Lower lobe of right lung (tissue), 2 donors: ENCODE data around the gene CYP26B1. TPM values are rescaled to one million over a fixed set of nuclear protein-coding genes. Genes with fewer than 3 reads are reported as not detected.
A peak's percentile ranks its signal among the peaks of the same experiment; 100 is the strongest.

ENCODE experiments used
- ATAC-seq, 2 donors: fragments of 200-7000 bp; cut with Tn5 transposase; one replicate each; pipeline ENCODE4 v1.9.1; 2020 to 2022; ENCODE audit warnings: mild to moderate bottlenecking in 2 of 2, moderate library complexity in 2 of 2
- DNase-seq: peaks from one replicate; pipeline ENCODE4 v3.0.0-alpha.2; 2020
- H3K27ac ChIP-seq: fragments of 200-600 bp; one replicate; pipeline ENCODE4 v1.8.0; 2022
- H3K27me3 ChIP-seq: fragments of 200-600 bp; one replicate; pipeline ENCODE4 v1.8.0; 2022; ENCODE audit warnings: low read depth
- H3K36me3 ChIP-seq: fragments of 200-600 bp; one replicate; pipeline ENCODE4 v1.8.0; 2022; ENCODE audit warnings: mild to moderate bottlenecking
- H3K4me1 ChIP-seq: fragments of 200-600 bp; one replicate; pipeline ENCODE4 v1.8.0; 2022
- H3K4me3 ChIP-seq: fragments of 200-600 bp; one replicate; pipeline ENCODE4 v1.8.0; 2022; ENCODE audit warnings: mild to moderate bottlenecking
- H3K9me3 ChIP-seq: fragments of 200-600 bp; one replicate; pipeline ENCODE4 v1.8.0; 2022
- intact Hi-C: fragments of 100-400 bp; cut with DNase I; formaldehyde crosslinking; loops from one replicate; pipeline ENCODE4 v1.11.0; 2022
- total RNA-seq: library from RNA; stranded (reverse); fragmentation: NEBNext Ultra II Directional; extraction: Animal tissue kit (Norgen Biotek cat#: 25700); gene quantifications from one replicate; pipeline ENCODE4 v1.2.1, GENCODE V29; 2021
- TF ChIP-seq, protein P1 (sequence below): fragments of 200-600 bp; IDR thresholded peaks from one replicate; pipeline ENCODE4 v1.8.0; 2022; ENCODE audit warnings: antibody characterized with exemption, mild to moderate bottlenecking
- donor health status: DM: no; HTN: yes; CAD: no; lungs with severe emphysema.

The CYP26B1 gene
- total RNA-seq, 1 donor from 2014 or later: 2.5 TPM

DNA sequence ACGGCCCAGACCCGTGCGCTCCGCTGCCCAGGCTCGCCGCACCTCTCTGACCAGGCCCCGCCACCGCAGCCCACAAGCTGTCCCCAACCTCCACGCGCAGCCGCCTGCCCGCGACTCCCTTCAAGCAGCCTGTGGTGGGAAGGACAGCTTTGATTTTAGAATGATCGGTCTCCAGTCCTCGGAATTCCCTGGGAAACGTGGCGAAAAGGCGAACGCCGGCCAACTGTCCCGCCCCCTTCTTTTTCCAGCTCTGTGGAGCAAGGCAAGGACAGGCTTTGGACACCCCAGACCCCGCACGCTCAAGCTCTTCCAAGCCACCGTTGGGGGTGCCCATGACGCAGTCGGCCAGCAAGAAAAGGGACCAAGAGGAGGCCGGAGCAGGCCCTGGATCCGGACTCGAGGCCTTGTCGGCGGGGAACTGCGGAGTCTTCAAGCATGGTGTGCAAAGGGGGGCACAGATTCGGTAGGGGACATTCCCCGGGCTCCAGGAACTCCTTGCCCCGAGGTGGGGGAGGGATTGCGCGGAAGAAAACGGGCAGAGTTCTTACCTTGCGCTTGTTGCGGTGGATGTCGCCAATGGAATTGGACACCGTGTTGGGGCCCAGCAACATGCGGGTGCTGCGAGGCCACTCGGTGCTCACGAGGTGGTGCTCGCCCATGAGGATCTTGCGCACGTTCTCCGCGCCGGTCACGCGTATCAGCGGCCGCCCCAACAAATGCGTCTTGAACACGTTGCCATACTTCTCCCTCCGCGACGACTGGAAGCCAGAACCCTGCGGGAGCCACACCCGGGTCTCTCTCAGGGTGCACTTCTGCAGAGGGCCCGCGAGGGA lies 4.0 kb downstream of the CYP26B1 start:
- Histone ChIP-seq H3K27ac (no peak overlapping the region), H3K36me3 (no peaks in the 10 kb centered on the region), H3K4me3 (peak overlapping the region; percentile 58), H3K9me3 (no peaks in the 10 kb centered on the region), H3K4me1 (peaks cover 57% of the 10 kb centered on the region), H3K27me3 (peaks cover 59% of the 10 kb centered on the region)
- intact Hi-C loops: no loop called here
- ATAC-seq (peak; percentile 7 to 21), DNase-seq (no peak)
- TF ChIP-seq, protein P1, sequence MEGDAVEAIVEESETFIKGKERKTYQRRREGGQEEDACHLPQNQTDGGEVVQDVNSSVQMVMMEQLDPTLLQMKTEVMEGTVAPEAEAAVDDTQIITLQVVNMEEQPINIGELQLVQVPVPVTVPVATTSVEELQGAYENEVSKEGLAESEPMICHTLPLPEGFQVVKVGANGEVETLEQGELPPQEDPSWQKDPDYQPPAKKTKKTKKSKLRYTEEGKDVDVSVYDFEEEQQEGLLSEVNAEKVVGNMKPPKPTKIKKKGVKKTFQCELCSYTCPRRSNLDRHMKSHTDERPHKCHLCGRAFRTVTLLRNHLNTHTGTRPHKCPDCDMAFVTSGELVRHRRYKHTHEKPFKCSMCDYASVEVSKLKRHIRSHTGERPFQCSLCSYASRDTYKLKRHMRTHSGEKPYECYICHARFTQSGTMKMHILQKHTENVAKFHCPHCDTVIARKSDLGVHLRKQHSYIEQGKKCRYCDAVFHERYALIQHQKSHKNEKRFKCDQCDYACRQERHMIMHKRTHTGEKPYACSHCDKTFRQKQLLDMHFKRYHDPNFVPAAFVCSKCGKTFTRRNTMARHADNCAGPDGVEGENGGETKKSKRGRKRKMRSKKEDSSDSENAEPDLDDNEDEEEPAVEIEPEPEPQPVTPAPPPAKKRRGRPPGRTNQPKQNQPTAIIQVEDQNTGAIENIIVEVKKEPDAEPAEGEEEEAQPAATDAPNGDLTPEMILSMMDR: no peak

DNA sequence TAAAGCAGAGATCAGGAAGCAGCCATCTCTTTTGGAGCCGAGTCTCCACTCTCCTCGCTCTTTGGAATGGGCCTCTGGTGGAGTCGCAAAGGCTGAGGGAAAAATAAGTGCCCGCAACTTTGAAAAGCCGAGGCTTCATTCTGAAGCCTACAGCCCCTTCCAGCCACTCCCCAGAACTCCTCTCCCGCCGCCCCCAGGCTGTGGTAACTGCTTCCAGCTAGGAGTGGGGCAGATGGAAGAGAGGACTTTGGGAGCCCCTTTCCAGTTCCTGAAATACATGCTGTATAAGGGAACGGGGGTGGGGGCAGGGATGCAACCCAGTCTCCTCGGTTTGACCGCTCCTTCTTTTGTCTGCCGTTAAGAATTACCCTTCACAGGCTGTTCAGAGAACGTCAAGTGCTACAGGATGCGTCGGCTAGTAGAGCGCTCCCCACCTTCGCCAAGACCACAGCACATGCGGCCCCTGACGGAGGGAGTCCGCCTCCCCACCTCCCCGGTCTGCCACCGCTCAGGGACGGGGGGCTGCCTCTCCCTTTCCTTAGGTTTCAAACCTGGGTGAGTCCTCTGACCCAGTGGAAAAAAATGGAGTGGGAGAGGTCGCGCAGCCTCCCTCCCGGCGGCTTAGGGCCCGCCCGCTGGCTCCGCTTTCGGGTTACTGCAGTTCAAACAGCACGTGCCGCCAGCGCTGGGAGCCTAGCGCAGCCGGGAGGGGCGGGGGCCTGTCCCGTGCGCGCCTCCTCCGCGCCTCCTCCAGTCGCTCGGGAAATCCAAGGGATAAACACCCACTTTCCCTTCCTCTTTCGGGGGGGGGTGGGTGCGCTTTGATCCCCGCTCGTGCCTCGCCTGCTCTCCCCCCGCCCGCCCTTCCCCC lies 4.9 kb downstream of the CYP26B1 start:
- ATAC-seq (peak; percentile 52 to 60), DNase-seq (no peak)
- no peaks in the 10 kb centered on the region for H3K36me3 ChIP-seq
- TF ChIP-seq, protein P1: no peak
- H3K4me3 ChIP-seq: peak overlapping the region; percentile 58
- H3K27ac ChIP-seq: no peak overlapping the region
- H3K9me3 ChIP-seq: no peaks in the 10 kb centered on the region
- H3K27me3 ChIP-seq: peaks cover 55% of the 10 kb centered on the region
- intact Hi-C loops: no loop called here
- peaks cover 56% of the 10 kb centered on the region for H3K4me1 ChIP-seq

DNA sequence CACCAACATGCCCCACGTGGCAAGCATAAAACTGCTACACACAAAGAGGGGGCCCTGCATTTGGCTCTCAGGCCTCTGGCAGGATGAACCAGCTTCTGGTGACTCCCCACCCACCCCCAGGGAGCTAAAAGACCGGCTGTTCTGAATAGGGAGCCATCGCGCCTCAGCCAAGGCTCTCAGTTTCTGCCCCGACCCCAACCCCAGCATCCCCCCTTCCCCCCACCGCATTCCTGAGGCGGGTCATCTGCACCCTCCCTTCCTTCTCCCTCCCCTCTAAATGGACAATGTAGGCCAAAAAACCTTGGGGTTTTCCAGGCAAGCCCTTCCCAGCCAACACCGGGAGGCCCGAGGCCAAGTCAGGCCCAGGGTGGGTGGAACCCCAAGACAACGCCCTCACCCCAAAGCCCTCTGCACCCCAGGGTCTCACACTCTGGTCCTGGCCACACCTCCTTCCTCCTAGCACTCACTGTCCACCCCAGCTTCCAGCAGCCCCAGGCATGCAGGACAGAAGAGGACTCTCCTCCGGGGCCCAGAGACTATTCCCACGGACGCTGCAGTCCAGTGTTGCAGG lies 5.7 kb downstream of the CYP26B1 start:
- intact Hi-C loops: no loop called here

GRCh38 chr2:72141032-72141645 lies 6.5 kb downstream of the CYP26B1 start:
- intact Hi-C loops: no loop called here
- no peaks in the 10 kb centered on the region for H3K36me3 ChIP-seq
- H3K27me3 ChIP-seq: peaks cover 38% of the 10 kb centered on the region
- no peak overlapping the region for H3K27ac ChIP-seq
- no peak for DNase-seq
- TF ChIP-seq, protein P1: no peak
- H3K4me1 ChIP-seq: peaks cover 48% of the 10 kb centered on the region
- ATAC-seq: no peak
- no peak overlapping the region for H3K4me3 ChIP-seq
- H3K9me3 ChIP-seq: no peaks in the 10 kb centered on the region

More for the DNA sequence above, 5.7 kb downstream of the CYP26B1 start:
- peaks cover 53% of the 10 kb centered on the region for H3K4me1 ChIP-seq
- H3K27ac ChIP-seq: no peak overlapping the region
- H3K4me3 ChIP-seq: no peak overlapping the region
- TF ChIP-seq, protein P1: no peak
- H3K27me3 ChIP-seq: peaks cover 46% of the 10 kb centered on the region
- ATAC-seq: no peak
- no peak for DNase-seq
- H3K36me3 ChIP-seq: no peaks in the 10 kb centered on the region
- no peaks in the 10 kb centered on the region for H3K9me3 ChIP-seq

DNA sequence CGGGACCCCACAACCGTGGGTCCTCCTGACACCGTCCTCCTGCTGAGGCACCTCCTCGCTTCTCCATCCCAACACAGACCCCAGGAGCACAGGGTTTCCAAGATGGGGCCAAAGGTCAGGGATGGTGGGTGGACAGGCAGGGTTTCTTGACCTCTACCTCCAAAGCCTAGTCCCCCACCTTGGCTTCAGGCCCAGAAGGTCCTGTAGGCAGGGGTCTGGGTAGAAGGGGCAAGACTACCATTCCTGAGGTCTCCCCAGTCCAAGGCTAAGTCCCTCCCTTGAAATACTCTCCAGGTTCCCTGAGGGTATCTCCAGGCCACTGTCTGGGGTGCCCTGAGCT lies 7.1 kb downstream of the CYP26B1 start:
- peaks cover 33% of the 10 kb centered on the region for H3K27me3 ChIP-seq
- no peaks in the 10 kb centered on the region for H3K9me3 ChIP-seq
- peaks cover 43% of the 10 kb centered on the region for H3K4me1 ChIP-seq
- H3K27ac ChIP-seq: no peak overlapping the region
- H3K36me3 ChIP-seq: no peaks in the 10 kb centered on the region
- TF ChIP-seq, protein P1: no peak
- DNase-seq (no peak), ATAC-seq (no peak)
- no peak overlapping the region for H3K4me3 ChIP-seq
- intact Hi-C loops: no loop called here
